Measurements from ENCODE around the gene PUS7. TPM values are rescaled to one million over a fixed set of nuclear protein-coding genes. Genes with fewer than 3 reads are reported as not detected.
"Not testable (repeated sequence)": the region's sequence is repeated elsewhere in the genome, so short reads cannot be mapped to it uniquely, and the experiment has no call there.

The PUS7 gene
- polyA plus RNA-seq, 1 donor: 14.4 TPM

GRCh38 chr7:105450177-105450861 is 71.8 kb downstream of the PUS7 start:
- 100% methylated on average over 1 of the region's 8 CpGs for WGBS (ENCODE audit: insufficient coverage, low lambda C conversion rate)
- no peaks in the 10 kb centered on the region for H3K4me1 ChIP-seq (ENCODE audit: control insufficient read depth, insufficient read depth, low read length)
- H3K9me3 ChIP-seq (ENCODE audit: control insufficient read depth, low read depth, low read length): no peaks in the 10 kb centered on the region

GRCh38 chr7:105448181-105448580 is 73.9 kb downstream of the PUS7 start:
- no peaks in the 10 kb centered on the region for H3K36me3 ChIP-seq (ENCODE audit: control insufficient read depth, insufficient read depth, low read length)
- no peaks in the 10 kb centered on the region for H3K4me1 ChIP-seq (ENCODE audit: control insufficient read depth, insufficient read depth, low read length)
- no peaks in the 10 kb centered on the region for H3K9me3 ChIP-seq (ENCODE audit: control insufficient read depth, low read depth, low read length)
- WGBS (ENCODE audit: insufficient coverage, low lambda C conversion rate): 94% methylated on average over 2 of the region's 8 CpGs
- no peak for DNase-seq
- no peak overlapping the region for H3K4me3 ChIP-seq (ENCODE audit: low read length)
- H3K27ac ChIP-seq (ENCODE audit: low read length): no peak overlapping the region
- no peaks in the 10 kb centered on the region for H3K27me3 ChIP-seq (ENCODE audit: control insufficient read depth, insufficient read depth, low read length)

More at GRCh38 chr7:105450177-105450861, 71.8 kb downstream of the PUS7 start:
- Histone ChIP-seq H3K4me3 (ENCODE audit: low read length) (no peak overlapping the region), H3K27me3 (ENCODE audit: control insufficient read depth, insufficient read depth, low read length) (no peaks in the 10 kb centered on the region), H3K27ac (ENCODE audit: low read length) (no peak overlapping the region), H3K36me3 (ENCODE audit: control insufficient read depth, insufficient read depth, low read length) (no peaks in the 10 kb centered on the region)
- DNase-seq: no peak

GRCh38 chr7:105444342-105444987 is 77.6 kb downstream of the PUS7 start:
- H3K36me3 ChIP-seq (ENCODE audit: control insufficient read depth, insufficient read depth, low read length): no peaks in the 10 kb centered on the region
- no peaks in the 10 kb centered on the region for H3K9me3 ChIP-seq (ENCODE audit: control insufficient read depth, low read depth, low read length)
- no peaks in the 10 kb centered on the region for H3K4me1 ChIP-seq (ENCODE audit: control insufficient read depth, insufficient read depth, low read length)
- 80% methylated on average over 2 of the region's 4 CpGs for WGBS (ENCODE audit: insufficient coverage, low lambda C conversion rate)
- no peak overlapping the region for H3K27ac ChIP-seq (ENCODE audit: low read length)
- DNase-seq: no peak
- no peak overlapping the region for H3K4me3 ChIP-seq (ENCODE audit: low read length)
- H3K27me3 ChIP-seq (ENCODE audit: control insufficient read depth, insufficient read depth, low read length): no peaks in the 10 kb centered on the region

- WGBS (ENCODE audit: insufficient coverage, low lambda C conversion rate): 100% methylated on average over 1 of the region's 9 CpGs
- not testable (repeated sequence) for H3K9me3 ChIP-seq (ENCODE audit: control insufficient read depth, low read depth, low read length); H3K27me3 ChIP-seq (ENCODE audit: control insufficient read depth, insufficient read depth, low read length); H3K4me1 ChIP-seq (ENCODE audit: control insufficient read depth, insufficient read depth, low read length); H3K27ac ChIP-seq (ENCODE audit: low read length); H3K36me3 ChIP-seq (ENCODE audit: control insufficient read depth, insufficient read depth, low read length); H3K4me3 ChIP-seq (ENCODE audit: low read length); DNase-seq
These were observed 79.9 kb downstream of the PUS7 start for GRCh38 chr7:105442214-105442613.

DNA sequence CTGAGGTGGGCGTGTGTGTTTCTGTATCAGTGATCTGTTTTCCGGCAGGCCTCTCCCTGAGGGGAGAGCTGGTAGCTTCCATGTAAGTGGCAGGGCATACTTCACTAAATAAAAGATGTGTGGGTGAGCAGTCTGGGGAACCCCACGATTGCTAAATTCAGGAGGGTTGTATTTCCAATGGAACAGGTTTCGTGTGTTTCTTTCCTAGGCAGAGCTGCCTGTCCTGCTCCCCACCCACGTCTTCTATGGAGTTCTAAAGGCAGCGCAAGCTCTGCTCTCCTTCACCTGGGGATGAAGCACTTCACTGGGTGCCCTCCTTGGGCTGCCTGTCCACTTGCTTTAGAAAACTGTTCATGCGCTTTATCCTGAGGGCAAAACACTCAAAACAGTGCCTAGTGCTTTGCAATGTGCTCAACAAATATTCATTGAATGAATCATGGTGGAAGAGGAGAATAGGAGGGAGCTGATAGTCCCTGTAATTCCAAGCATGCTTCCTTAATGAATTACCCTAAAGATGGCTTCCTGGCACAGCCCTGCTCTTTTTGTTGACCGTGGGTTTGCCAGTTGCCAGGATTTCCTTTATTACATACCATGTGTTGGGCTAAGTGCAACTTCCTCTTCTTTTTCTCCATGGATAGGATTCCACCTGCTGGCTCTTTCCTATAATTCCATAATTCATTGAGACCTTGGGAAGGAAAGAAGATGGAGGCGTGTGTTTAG is 82.7 kb downstream of the PUS7 start:
- DNase-seq: peak; percentile 15 to 34
- no peaks in the 10 kb centered on the region for H3K4me1 ChIP-seq (ENCODE audit: control insufficient read depth, insufficient read depth, low read length)
- no CpG with 5 or more reads among the region's 9 CpGs for WGBS (ENCODE audit: insufficient coverage, low lambda C conversion rate)
- H3K27me3 ChIP-seq (ENCODE audit: control insufficient read depth, insufficient read depth, low read length): no peaks in the 10 kb centered on the region
- H3K9me3 ChIP-seq (ENCODE audit: control insufficient read depth, low read depth, low read length): no peaks in the 10 kb centered on the region
- H3K4me3 ChIP-seq (ENCODE audit: low read length): no peak overlapping the region
- H3K36me3 ChIP-seq (ENCODE audit: control insufficient read depth, insufficient read depth, low read length): no peaks in the 10 kb centered on the region
- H3K27ac ChIP-seq (ENCODE audit: low read length): no peak overlapping the region

DNA sequence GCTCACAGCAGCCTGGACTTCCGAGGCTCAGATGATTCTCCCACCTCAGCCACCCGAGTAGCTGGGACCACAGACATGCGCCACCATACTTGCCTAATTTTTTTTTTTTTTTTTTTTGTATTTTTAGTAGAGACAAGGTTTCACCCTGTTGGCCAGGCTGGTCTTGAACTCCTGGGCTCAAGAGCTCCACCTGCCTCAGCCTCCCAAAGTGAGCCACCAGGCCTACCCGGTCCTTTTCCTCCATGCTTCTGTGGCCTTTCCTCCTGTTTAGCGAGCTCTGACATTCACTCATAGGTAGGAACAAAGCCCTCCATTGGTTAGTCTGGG is 83.3 kb downstream of the PUS7 start:
- no peaks in the 10 kb centered on the region for H3K4me1 ChIP-seq (ENCODE audit: control insufficient read depth, insufficient read depth, low read length)
- H3K4me3 ChIP-seq (ENCODE audit: low read length): no peak overlapping the region
- DNase-seq: no peak
- H3K27ac ChIP-seq (ENCODE audit: low read length): no peak overlapping the region
- no CpG with 5 or more reads among the region's 5 CpGs for WGBS (ENCODE audit: insufficient coverage, low lambda C conversion rate)
- H3K9me3 ChIP-seq (ENCODE audit: control insufficient read depth, low read depth, low read length): no peaks in the 10 kb centered on the region
- H3K36me3 ChIP-seq (ENCODE audit: control insufficient read depth, insufficient read depth, low read length): no peaks in the 10 kb centered on the region
- H3K27me3 ChIP-seq (ENCODE audit: control insufficient read depth, insufficient read depth, low read length): no peaks in the 10 kb centered on the region

- no peaks in the 10 kb centered on the region for H3K27me3 ChIP-seq (ENCODE audit: control insufficient read depth, insufficient read depth, low read length)
- WGBS (ENCODE audit: insufficient coverage, low lambda C conversion rate): no CpG with 5 or more reads among the region's 1 CpG
- H3K4me1 ChIP-seq (ENCODE audit: control insufficient read depth, insufficient read depth, low read length): no peaks in the 10 kb centered on the region
- no peak overlapping the region for H3K27ac ChIP-seq (ENCODE audit: low read length)
- H3K4me3 ChIP-seq (ENCODE audit: low read length): no peak overlapping the region
- no peak for DNase-seq
- no peaks in the 10 kb centered on the region for H3K36me3 ChIP-seq (ENCODE audit: control insufficient read depth, insufficient read depth, low read length)
- no peaks in the 10 kb centered on the region for H3K9me3 ChIP-seq (ENCODE audit: control insufficient read depth, low read depth, low read length)
These were observed 83.8 kb downstream of the PUS7 start for GRCh38 chr7:105438254-105438653.

- H3K36me3 ChIP-seq (ENCODE audit: control insufficient read depth, insufficient read depth, low read length); H3K4me3 ChIP-seq (ENCODE audit: low read length); H3K4me1 ChIP-seq (ENCODE audit: control insufficient read depth, insufficient read depth, low read length): not testable (repeated sequence)
These were observed 84.7 kb downstream of the PUS7 start for GRCh38 chr7:105437356-105437755.

DNA sequence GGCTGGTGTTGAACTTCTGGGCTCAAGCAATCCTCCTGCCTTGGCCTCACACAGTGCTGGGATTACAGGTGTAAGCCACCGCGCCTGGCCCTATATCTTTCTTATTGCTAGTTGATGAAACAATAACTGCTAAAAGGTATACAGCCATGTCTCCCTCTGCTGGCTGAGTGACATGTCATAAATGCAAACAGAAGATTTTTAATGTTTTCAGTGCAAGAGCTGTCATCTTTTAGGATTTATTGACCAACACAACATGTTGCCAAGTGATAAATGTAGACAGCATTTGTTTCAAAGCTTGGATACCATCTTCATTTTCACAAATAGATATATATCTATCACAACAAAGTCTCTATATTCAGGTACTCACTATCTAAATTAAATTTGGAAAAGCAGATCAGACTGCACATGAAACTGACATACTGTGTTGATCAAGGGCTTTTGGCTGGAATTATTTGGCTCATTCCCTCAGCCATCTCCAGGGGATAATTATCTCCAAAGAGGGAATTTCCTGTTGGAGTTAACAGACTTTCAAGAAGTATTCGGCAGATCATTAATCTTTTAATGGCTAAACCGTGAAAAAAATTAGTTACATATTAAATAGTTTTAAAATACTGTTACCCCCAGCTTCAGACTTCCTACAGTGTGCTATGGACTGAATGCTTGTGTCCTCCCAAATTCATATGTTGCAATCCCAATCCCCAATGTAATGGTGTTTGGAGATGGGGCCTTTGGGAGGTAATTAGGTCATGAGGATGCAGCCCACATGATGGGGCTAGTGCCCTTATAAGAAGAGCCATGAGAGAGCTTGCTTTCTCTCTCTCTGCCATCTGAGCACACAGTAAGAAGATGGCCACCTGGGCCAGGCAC is 92.1 kb downstream of the PUS7 start:
- Histone ChIP-seq H3K4me1 (ENCODE audit: control insufficient read depth, insufficient read depth, low read length) (no peaks in the 10 kb centered on the region), H3K27me3 (ENCODE audit: control insufficient read depth, insufficient read depth, low read length) (no peaks in the 10 kb centered on the region), H3K4me3 (ENCODE audit: low read length) (no peak overlapping the region), H3K36me3 (ENCODE audit: control insufficient read depth, insufficient read depth, low read length) (no peaks in the 10 kb centered on the region), H3K27ac (ENCODE audit: low read length) (no peak overlapping the region), H3K9me3 (ENCODE audit: control insufficient read depth, low read depth, low read length) (no peaks in the 10 kb centered on the region)
- peak; percentile 16 to 33 for DNase-seq
- WGBS (ENCODE audit: insufficient coverage, low lambda C conversion rate): 20% methylated on average over 1 of the region's 4 CpGs

More at GRCh38 chr7:105437356-105437755, 84.7 kb downstream of the PUS7 start:
- not testable (repeated sequence) for H3K27ac ChIP-seq (ENCODE audit: low read length); H3K27me3 ChIP-seq (ENCODE audit: control insufficient read depth, insufficient read depth, low read length); H3K9me3 ChIP-seq (ENCODE audit: control insufficient read depth, low read depth, low read length); DNase-seq
- no CpG with 5 or more reads among the region's 6 CpGs for WGBS (ENCODE audit: insufficient coverage, low lambda C conversion rate)

- Histone ChIP-seq H3K9me3 (ENCODE audit: control insufficient read depth, low read depth, low read length) (no peaks in the 10 kb centered on the region), H3K27ac (ENCODE audit: low read length) (no peak overlapping the region), H3K27me3 (ENCODE audit: control insufficient read depth, insufficient read depth, low read length) (no peaks in the 10 kb centered on the region), H3K4me1 (ENCODE audit: control insufficient read depth, insufficient read depth, low read length) (no peaks in the 10 kb centered on the region), H3K36me3 (ENCODE audit: control insufficient read depth, insufficient read depth, low read length) (no peaks in the 10 kb centered on the region), H3K4me3 (ENCODE audit: low read length) (no peak overlapping the region)
- DNase-seq: no peak
- 100% methylated on average over 2 of the region's 2 CpGs for WGBS (ENCODE audit: insufficient coverage, low lambda C conversion rate)
These were observed 95.4 kb downstream of the PUS7 start for GRCh38 chr7:105426606-105427146.
